GM19372 (cell line): ENCODE results near the gene CD8B.

ENCODE experiments used
- ATAC-seq: cut with Tn5 transposase; IDR thresholded peaks from one replicate; pipeline ENCODE4 v1.9.1; 2021; ENCODE audit warnings: mild to moderate bottlenecking, low read depth, moderate library complexity; ENCODE audit not compliant: unreplicated experiment

Gene CD8B

DNA sequence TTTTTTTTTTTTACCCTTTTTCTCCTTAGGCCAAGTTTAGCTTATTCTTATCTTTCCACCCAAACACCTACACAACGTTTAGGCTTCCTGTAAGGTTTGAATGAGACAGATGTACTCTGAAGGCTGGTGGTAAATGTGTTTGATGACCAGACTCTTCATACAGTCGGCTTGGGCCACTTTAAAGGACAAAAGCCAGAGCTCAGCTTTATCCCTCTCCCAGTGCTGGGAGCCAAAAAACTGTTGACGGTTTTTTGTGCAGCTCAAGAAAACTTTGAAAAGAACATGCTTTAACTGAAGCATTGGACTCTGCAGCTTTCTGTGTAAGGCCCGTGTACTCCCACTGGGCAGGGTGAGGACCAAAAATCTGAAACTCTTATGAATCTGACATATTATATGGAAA lies 86.3 kb downstream of the CD8B start:
- ATAC-seq: no peak

DNA sequence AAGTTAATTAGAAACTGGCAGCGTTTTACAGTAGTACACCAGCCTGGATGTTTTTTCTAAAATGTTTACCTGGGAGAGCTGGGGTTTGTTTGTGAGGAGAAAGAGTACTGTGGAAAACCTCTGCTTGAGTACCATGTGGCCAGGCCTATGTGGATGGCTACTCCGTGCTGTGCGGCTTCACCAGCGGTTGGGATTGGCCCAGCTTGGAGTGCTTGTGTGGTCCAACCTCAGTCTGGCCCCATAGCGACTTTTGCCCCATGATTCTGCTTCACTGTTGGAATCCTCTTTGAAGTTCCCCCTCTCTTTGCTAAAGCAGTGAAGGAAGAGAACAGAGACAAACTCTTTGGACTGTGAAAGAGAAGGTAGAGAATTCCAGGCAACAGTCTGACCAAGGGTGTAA lies 86.8 kb downstream of the CD8B start:
- no peak for ATAC-seq

DNA sequence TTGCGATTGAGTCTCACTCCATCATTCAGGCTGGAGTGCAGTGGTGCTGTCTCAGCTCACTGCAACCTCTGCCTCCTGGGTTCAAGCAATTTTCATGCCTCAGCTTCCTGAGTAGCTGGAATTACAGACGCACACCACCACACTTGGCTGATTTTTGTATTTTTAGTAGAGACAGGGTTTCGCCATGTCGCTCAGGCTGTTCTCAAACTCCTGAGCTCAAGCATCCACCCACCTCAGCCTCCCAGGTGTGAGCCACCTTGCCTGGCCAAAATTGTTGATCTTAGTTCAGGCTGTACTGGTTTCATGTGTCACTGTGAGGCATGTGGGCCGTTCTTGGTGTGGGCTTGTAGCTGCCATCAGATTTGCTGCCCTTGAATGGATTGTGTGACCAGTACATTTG lies 89.1 kb downstream of the CD8B start:
- ATAC-seq: no peak

DNA sequence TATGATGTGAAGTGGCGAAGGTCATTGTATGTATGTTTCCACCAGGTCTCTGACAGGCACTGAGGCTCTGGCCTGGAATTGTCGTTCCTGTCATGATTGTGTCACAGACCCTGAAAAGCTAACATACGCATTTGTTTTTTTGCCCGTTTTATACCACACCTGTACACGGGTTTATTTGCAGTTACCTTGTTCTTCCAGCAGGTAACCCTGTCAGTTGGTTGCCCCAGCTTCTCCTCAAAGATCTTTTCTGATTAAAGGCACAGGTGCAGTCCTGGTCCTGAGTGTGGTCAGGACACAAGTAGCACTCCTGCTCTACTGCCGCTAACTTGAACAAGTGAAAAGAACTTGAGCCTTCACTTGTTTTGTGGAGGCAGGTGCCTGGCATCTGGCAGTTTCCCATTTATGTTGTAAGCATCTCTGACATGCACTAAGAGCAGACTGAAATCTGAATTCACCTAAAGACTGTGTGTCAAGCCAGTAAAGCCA lies 90.8 kb downstream of the CD8B start:
- ATAC-seq: no peak

DNA sequence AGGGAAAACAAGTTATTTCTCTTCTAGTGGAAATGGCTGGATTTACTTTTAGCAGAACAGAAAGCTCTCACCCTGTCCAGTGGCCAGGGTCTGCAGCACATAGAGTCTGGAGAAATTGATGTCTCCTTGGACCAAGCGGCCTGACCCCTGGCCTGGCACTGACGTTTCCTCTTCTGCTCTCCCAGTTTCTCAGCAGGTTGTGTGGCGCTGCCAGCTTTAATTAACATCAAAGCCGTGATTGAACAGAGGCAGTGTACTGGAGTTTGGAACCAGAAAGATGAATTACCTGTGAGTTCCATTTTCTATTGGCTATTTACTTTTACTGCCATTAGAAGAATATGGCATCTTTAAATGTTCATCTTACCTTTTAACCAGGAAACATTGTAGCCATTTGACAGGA lies 91.8 kb downstream of the CD8B start:
- ATAC-seq: no peak

DNA sequence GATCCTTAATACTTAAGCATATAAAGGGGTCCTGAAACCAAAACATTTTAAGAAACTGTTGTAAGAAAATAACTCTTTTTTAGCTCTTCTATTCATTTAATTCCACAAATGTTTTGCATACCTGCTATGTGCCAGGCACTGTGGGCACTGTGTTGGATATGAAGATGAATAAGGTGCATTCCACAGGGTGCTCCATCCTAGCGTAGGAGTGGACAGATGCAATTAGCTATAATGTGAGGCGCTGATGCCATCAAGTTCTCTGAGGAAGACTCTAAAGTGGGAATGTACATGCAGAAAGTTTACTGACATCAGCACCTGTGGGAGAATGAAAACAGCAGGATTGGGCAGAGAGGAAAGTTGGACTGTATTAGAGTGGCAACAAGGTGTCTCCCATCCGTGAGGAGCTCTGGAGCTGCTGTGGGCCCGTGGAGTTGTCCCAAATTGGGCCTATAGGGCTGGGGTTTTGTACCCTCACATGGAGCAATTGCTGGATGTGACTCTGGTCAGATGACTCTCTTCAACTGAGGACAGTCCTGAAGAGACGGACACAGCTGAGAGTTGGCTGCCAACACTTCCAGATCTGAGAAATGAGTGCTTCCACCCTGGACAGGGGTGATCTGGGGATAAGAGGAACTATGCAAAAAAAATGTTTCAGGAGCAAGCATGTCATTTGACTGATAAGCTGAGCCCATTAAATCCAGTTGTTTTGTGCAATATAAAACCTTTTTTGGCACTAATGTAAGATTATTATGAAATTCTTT lies 93.3 kb downstream of the CD8B start:
- no peak for ATAC-seq
